ENCODE data around the gene PDE6A.
"Not testable (repeated sequence)": the region's sequence is repeated elsewhere in the genome, so short reads cannot be mapped to it uniquely, and the experiment has no call there.

The PDE6A gene

GRCh38 chr5:149881874-149882273 lies 62.7 kb downstream of the PDE6A start:
- Histone ChIP-seq H3K4me3 (ENCODE audit: low read length) (no peak overlapping the region), H3K79me2 (ENCODE audit: low read length) (no peaks in the 10 kb centered on the region), H2AFZ (ENCODE audit: low read depth, low read length) (no peak overlapping the region), H3K36me3 (replicated peaks; ENCODE audit: low read depth, low read length) (no peaks in the 10 kb centered on the region), H4K20me1 (ENCODE audit: insufficient read depth, low read length) (no peaks in the 10 kb centered on the region), H3K27ac (ENCODE audit: low read length) (no peak overlapping the region), H3K4me2 (ENCODE audit: low read length) (no peak overlapping the region), H3K9me3 (ENCODE audit: insufficient read depth, low read length) (no peaks in the 10 kb centered on the region), H3K27me3 (ENCODE audit: low read depth, low read length) (no peaks in the 10 kb centered on the region), H3K9ac (ENCODE audit: low read length) (no peak overlapping the region), H3K4me1 (ENCODE audit: low read length) (no peaks in the 10 kb centered on the region)
- no peak for TF ChIP-seq EZH2phosphoT487 (IDR thresholded peaks at IDR 0.05; ENCODE audit: low read depth)
- TF ChIP-seq, protein P1, sequence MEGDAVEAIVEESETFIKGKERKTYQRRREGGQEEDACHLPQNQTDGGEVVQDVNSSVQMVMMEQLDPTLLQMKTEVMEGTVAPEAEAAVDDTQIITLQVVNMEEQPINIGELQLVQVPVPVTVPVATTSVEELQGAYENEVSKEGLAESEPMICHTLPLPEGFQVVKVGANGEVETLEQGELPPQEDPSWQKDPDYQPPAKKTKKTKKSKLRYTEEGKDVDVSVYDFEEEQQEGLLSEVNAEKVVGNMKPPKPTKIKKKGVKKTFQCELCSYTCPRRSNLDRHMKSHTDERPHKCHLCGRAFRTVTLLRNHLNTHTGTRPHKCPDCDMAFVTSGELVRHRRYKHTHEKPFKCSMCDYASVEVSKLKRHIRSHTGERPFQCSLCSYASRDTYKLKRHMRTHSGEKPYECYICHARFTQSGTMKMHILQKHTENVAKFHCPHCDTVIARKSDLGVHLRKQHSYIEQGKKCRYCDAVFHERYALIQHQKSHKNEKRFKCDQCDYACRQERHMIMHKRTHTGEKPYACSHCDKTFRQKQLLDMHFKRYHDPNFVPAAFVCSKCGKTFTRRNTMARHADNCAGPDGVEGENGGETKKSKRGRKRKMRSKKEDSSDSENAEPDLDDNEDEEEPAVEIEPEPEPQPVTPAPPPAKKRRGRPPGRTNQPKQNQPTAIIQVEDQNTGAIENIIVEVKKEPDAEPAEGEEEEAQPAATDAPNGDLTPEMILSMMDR (IDR thresholded peaks at IDR 0.05; ENCODE audit: low read depth, low read length), result no peak

DNA sequence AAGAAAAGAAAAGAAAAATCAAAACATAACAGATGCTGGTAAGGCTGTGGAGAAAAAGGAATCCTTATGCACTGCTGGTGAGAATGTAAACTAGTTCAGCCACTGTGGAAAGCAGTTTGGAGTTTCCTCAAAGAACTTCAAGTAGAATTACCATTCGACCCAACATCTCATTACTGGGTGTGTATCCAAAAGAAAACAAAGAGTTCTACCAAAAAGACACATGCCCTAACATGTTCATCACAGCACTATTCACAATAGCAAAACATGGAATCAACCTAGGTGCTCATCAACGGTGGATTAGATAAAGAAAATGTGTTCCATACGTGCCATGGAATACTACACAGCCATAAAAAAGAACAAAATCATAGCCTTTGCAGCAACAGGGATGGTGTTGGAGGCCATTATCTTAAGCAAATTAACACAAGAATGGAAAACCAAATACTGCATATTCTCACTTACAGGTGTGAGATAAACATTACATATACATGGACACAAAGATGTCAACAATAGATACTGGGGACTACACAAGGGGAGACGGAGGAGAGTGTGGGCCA lies 63.4 kb downstream of the PDE6A start:
- Histone ChIP-seq H3K4me2 (ENCODE audit: low read length) (no peak overlapping the region), H3K79me2 (ENCODE audit: low read length) (no peaks in the 10 kb centered on the region), H3K9me3 (ENCODE audit: insufficient read depth, low read length) (no peaks in the 10 kb centered on the region), H3K36me3 (replicated peaks; ENCODE audit: low read depth, low read length) (no peaks in the 10 kb centered on the region), H3K27me3 (ENCODE audit: low read depth, low read length) (no peaks in the 10 kb centered on the region), H4K20me1 (ENCODE audit: insufficient read depth, low read length) (no peaks in the 10 kb centered on the region), H3K4me3 (ENCODE audit: low read length) (no peak overlapping the region), H3K4me1 (ENCODE audit: low read length) (no peaks in the 10 kb centered on the region), H3K27ac (ENCODE audit: low read length) (no peak overlapping the region), H2AFZ (ENCODE audit: low read depth, low read length) (no peak overlapping the region), H3K9ac (ENCODE audit: low read length) (no peak overlapping the region)
- TF ChIP-seq, protein P1 (IDR thresholded peaks at IDR 0.05; ENCODE audit: low read depth, low read length), result no peak
- TF ChIP-seq EZH2phosphoT487 (IDR thresholded peaks at IDR 0.05; ENCODE audit: low read depth), result no peak

DNA sequence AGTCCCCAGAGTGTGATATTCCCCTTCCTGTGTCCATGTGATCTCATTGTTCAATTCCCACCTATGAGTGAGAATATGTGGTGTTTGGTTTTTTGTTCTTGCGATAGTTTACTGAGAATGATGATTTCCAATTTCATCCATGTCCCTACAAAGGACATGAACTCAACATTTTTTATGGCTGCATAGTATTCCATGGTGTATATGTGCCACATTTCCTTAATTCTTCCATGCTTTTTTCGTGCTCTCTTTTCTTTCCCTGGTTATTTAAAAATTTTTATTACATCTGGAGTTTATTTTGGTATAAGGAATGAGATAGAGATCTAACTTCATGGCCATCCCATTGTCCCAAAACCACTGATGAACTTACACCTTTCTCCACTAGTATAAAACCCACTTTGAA lies 65.0 kb downstream of the PDE6A start:
- not testable (repeated sequence) for H3K27ac ChIP-seq (ENCODE audit: low read length); H2AFZ ChIP-seq (ENCODE audit: low read depth, low read length); H3K4me2 ChIP-seq (ENCODE audit: low read length); H3K9me3 ChIP-seq (ENCODE audit: insufficient read depth, low read length); H3K4me1 ChIP-seq (ENCODE audit: low read length); H3K36me3 ChIP-seq (replicated peaks; ENCODE audit: low read depth, low read length); H3K9ac ChIP-seq (ENCODE audit: low read length); H3K4me3 ChIP-seq (ENCODE audit: low read length); H4K20me1 ChIP-seq (ENCODE audit: insufficient read depth, low read length); H3K27me3 ChIP-seq (ENCODE audit: low read depth, low read length); H3K79me2 ChIP-seq (ENCODE audit: low read length)

GRCh38 chr5:149878371-149878770 lies 66.2 kb downstream of the PDE6A start:
- H3K27me3 ChIP-seq (ENCODE audit: low read depth, low read length), result no peaks in the 10 kb centered on the region
- no peak overlapping the region for H3K9ac ChIP-seq (ENCODE audit: low read length)
- H3K4me1 ChIP-seq (ENCODE audit: low read length), result no peaks in the 10 kb centered on the region
- no peaks in the 10 kb centered on the region for H4K20me1 ChIP-seq (ENCODE audit: insufficient read depth, low read length)
- no peaks in the 10 kb centered on the region for H3K9me3 ChIP-seq (ENCODE audit: insufficient read depth, low read length)
- H3K79me2 ChIP-seq (ENCODE audit: low read length), result no peaks in the 10 kb centered on the region
- TF ChIP-seq, protein P1 (IDR thresholded peaks at IDR 0.05; ENCODE audit: low read depth, low read length), result no peak
- no peak for TF ChIP-seq EZH2phosphoT487 (IDR thresholded peaks at IDR 0.05; ENCODE audit: low read depth)
- no peak overlapping the region for H3K4me2 ChIP-seq (ENCODE audit: low read length)
- H2AFZ ChIP-seq (ENCODE audit: low read depth, low read length), result no peak overlapping the region
- H3K36me3 ChIP-seq (replicated peaks; ENCODE audit: low read depth, low read length), result no peaks in the 10 kb centered on the region
- no peak overlapping the region for H3K27ac ChIP-seq (ENCODE audit: low read length)
- no peak overlapping the region for H3K4me3 ChIP-seq (ENCODE audit: low read length)

DNA sequence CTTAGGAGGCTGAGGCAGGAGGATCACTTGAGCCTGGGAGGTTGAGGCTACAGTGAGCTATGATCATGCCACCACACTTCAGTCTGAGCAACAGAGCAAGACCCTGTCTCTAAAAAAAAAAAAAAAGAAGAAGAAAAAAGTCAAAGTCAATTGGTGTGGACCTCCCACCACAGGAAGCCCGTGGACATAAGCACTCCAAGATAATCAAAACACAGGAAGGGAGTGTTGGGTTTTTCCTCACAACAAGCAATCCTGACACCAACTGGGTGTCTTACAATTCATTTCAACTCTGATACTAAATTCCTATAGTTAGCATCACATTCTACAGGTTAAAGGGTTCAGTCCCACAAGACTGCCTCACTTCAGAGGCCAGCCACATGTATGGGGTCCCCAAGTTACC lies 70.7 kb downstream of the PDE6A start:
- no peak overlapping the region for H3K9ac ChIP-seq (ENCODE audit: low read length)
- no peak overlapping the region for H3K27ac ChIP-seq (ENCODE audit: low read length)
- no peaks in the 10 kb centered on the region for H4K20me1 ChIP-seq (ENCODE audit: insufficient read depth, low read length)
- H3K27me3 ChIP-seq (ENCODE audit: low read depth, low read length), result no peaks in the 10 kb centered on the region
- H3K4me3 ChIP-seq (ENCODE audit: low read length), result no peak overlapping the region
- H3K4me1 ChIP-seq (ENCODE audit: low read length), result no peaks in the 10 kb centered on the region
- H2AFZ ChIP-seq (ENCODE audit: low read depth, low read length), result no peak overlapping the region
- no peaks in the 10 kb centered on the region for H3K9me3 ChIP-seq (ENCODE audit: insufficient read depth, low read length)
- no peaks in the 10 kb centered on the region for H3K36me3 ChIP-seq (replicated peaks; ENCODE audit: low read depth, low read length)
- no peak overlapping the region for H3K4me2 ChIP-seq (ENCODE audit: low read length)
- no peaks in the 10 kb centered on the region for H3K79me2 ChIP-seq (ENCODE audit: low read length)
- TF ChIP-seq EZH2phosphoT487 (IDR thresholded peaks at IDR 0.05; ENCODE audit: low read depth), result no peak
- TF ChIP-seq, protein P1 (IDR thresholded peaks at IDR 0.05; ENCODE audit: low read depth, low read length), result no peak
